Gastroesophageal sphincter (tissue), 3 donors: ENCODE results near the gene RAD51D.

Experiments
- EP300 ChIP-seq: sonication (generic); formaldehyde crosslinking; IDR thresholded peaks from one replicate; pipeline ENCODE4 v1.6.1; 2017; ENCODE audit warnings: antibody characterized with exemption, mild to moderate bottlenecking
- POLR2A ChIP-seq, 2 donors: fragments of 450-650 bp; IDR thresholded peaks; one replicate each; pipeline ENCODE4 v1.6.1; 2017; ENCODE audit warnings: antibody characterized with exemption in 2 of 2, mild to moderate bottlenecking in 2 of 2, moderate library complexity in 1 of 2
- POLR2AphosphoS5 ChIP-seq: sonication (generic); formaldehyde crosslinking; IDR thresholded peaks from one replicate; pipeline ENCODE4 v1.6.1; 2017; ENCODE audit warnings: antibody characterized with exemption
- TF ChIP-seq, protein P1 (sequence below), 4 experiments: fragments of 200-600 bp in 2 of 4; fragments of 450-650 bp in 2 of 4; sonication (generic) in 1 of 4; IDR thresholded peaks; one replicate each; pipeline ENCODE4 v1.5.1; 2017 to 2019; ENCODE audit warnings: antibody characterized with exemption in 4 of 4, mild to moderate bottlenecking in 2 of 4, moderate library complexity in 2 of 4

DNA sequence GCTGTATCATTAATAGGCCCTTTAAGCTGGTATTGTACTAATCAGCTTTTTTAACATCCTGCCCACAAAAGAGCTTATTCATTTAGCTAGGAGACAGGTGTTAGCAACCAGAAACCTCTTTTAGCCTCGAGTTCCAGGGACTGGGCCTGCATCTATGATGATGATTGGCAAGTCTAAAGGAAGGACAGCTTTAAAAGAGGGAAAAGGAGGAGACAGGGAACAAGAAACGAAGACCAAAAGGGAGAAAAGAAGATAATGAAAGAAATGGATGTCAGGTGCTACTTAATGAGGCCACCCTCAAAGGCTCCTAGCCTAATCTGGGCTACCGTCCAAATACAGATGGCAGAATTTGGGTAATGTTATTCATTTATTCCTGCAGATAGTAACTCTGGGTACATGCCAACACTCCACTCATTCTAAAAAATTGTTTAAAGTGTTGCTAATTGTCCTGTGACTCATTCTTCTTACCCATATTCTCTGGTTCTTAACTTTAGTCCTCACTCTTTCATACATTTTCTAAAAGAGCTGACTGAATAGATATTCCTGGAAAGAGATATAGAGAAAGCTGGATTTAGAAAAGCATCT, 37.5 kb downstream of the RAD51D start:
- TF ChIP-seq, protein P1, sequence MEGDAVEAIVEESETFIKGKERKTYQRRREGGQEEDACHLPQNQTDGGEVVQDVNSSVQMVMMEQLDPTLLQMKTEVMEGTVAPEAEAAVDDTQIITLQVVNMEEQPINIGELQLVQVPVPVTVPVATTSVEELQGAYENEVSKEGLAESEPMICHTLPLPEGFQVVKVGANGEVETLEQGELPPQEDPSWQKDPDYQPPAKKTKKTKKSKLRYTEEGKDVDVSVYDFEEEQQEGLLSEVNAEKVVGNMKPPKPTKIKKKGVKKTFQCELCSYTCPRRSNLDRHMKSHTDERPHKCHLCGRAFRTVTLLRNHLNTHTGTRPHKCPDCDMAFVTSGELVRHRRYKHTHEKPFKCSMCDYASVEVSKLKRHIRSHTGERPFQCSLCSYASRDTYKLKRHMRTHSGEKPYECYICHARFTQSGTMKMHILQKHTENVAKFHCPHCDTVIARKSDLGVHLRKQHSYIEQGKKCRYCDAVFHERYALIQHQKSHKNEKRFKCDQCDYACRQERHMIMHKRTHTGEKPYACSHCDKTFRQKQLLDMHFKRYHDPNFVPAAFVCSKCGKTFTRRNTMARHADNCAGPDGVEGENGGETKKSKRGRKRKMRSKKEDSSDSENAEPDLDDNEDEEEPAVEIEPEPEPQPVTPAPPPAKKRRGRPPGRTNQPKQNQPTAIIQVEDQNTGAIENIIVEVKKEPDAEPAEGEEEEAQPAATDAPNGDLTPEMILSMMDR (IDR thresholded peaks at IDR 0.05) = no peak
- peak; percentile 50 for TF ChIP-seq POLR2AphosphoS5
- no peak for TF ChIP-seq POLR2A (IDR thresholded peaks at IDR 0.05)
- no peak for TF ChIP-seq EP300
